Measurements from ENCODE around the gene FBXW2.

FBXW2 gene

DNA sequence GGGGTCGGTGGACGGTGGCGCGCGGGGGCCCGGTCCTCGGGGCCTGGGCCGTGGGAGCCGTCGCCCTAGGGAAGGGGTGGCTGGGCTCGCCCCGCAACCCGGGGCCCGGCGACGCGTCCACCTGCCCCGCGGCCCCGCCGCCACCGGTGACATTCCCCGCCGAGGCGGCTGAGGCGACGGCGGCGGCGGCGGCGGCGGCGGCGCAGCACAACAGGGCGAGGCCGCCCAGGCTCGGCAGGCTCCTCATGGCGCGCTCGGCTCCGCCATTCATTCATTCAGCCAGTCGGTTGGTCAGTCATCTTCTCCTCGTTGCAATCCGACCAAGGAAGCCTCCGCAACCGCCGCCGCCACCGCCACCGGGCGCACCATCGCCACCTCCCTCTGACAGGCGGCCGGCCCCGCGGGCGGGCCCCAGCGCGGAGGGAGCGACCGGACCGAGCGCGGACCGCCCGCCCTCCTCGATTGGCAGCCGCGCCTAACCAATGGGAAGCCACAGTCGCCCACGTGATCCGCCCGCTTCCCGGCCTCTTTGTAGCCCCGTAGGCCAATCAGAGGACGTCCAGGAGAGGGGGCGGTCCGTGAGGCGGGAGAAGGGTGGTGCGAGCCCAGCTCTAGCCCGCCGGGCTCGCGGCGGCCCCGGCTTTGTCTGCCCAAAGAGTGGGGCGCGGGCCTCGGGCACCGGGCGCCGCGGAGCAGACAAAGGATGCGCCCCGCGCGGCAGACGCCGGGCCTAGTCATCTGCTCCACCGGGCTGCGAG is 78.9 kb downstream of the FBXW2 start, which contains the start of gene MEGF9:
Gene MEGF9, minus strand, starts transcription at position 383 of the 758 bp plus-strand sequence. Its CDS starts 112 bp downstream, at position 271.
- DNase-seq (ENCODE audit: low read depth), result peak; percentile 95

- no peak for DNase-seq (ENCODE audit: low read depth)
These were observed 79.7 kb downstream of the FBXW2 start for GRCh38 chr9:120713257-120714087.

DNA sequence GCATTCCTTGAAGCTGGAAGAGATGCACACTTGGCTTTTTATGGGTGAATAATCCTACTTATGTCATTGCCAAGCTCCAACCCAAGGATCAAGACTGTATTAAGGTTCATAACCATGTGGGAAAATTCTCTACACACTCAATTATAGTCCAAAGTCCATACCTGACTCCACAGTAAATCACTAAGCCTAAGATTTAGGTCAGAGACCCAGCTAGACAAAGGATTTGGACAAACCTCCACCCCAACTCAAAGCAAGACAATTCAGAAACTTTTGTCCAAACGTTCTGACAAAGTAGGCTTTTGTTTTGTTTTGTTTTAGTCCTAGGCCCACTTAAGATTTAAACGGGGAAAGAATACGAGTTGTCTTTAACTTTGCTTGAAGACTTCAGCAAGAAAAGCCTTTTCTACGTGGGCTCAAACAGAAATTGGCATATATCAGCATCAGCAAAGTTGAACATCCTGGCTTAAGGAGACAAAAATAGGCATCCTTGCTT is 80.6 kb downstream of the FBXW2 start:
- DNase-seq (ENCODE audit: low read depth), result no peak

GRCh38 chr9:120711841-120712538 is 81.2 kb downstream of the FBXW2 start:
- DNase-seq (ENCODE audit: low read depth), result no peak

DNA sequence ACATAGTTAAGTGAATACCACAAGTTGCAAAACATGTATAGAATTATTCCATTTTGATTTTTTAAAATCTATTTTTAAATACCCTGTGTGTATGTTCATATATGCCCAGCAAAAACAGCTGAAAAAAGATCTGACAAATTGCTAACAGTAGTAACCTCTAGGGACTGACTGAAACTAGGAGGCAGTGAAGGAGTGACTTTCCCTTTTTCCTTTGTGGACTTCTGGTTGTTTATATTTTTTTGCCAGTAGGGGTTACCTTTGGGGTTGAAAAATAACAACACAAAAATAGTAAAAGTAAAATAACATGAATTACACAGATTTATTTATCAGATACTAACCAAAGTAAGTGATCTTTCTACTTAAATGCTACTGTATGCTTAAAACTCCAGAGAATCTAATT is 81.9 kb downstream of the FBXW2 start:
- DNase-seq (ENCODE audit: low read depth), result no peak

GRCh38 chr9:120710110-120710981 is 82.9 kb downstream of the FBXW2 start:
- DNase-seq (ENCODE audit: low read depth), result no peak

- no peak for DNase-seq (ENCODE audit: low read depth)
These were observed 84.5 kb downstream of the FBXW2 start for GRCh38 chr9:120708526-120709224.

DNA sequence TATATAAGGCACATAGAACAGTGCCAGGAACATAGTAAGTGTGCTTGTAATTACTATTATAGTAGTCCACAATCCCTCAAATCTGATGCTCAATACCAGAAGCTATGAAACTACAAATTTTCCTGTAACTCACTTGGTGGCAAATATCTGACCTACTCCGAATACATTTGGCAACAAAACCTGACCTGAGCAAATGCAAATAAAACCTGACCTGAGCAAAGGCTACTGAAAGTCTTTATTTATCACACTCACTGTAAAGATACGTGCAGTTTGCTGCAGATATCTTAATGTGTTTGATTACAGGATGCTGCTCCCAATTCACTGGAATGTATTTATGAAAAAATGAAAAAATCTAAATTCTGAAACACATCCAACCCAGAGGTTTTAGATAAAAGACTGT is 86.0 kb downstream of the FBXW2 start:
- DNase-seq (ENCODE audit: low read depth), result no peak
